Heart right ventricle (tissue), 16 donors: ENCODE results near the gene ROBO1. TPM values are rescaled to one million over a fixed set of nuclear protein-coding genes. Genes with fewer than 3 reads are reported as not detected.

ENCODE experiments used
- ATAC-seq, 8 donors: fragments of 200-7000 bp; cut with Tn5 transposase; one replicate each; pipeline ENCODE4 v1.9.1; 2020; ENCODE audit warnings: mild to moderate bottlenecking in 8 of 8, moderate library complexity in 8 of 8, moderate number of reproducible peaks in 1 of 8
- DNase-seq, 2 donors: peaks; one replicate each; pipeline ENCODE4 v3.0.0-alpha.2; 2020
- H3K27ac ChIP-seq, 10 donors: fragments of 200-600 bp; sonication (generic) in 2 of 10; one replicate each; pipeline versions ENCODE4 v1.5.0 to v1.8.0; 2020 to 2022; ENCODE audit warnings: mild to moderate bottlenecking in 3 of 10
- H3K27me3 ChIP-seq, 7 donors: fragments of 200-600 bp; one replicate each; pipeline ENCODE4 v1.8.0; 2021 to 2022; ENCODE audit warnings: mild to moderate bottlenecking in 2 of 7
- H3K36me3 ChIP-seq, 9 donors: fragments of 200-600 bp; sonication (generic) in 1 of 9; one replicate each; pipeline versions ENCODE4 v1.5.0 to v1.8.0; 2020 to 2022; ENCODE audit warnings: mild to moderate bottlenecking in 2 of 9
- H3K4me1 ChIP-seq, 9 donors: fragments of 200-600 bp; sonication (generic) in 1 of 9; one replicate each; pipeline versions ENCODE4 v1.5.0 to v1.8.0; 2020 to 2022; ENCODE audit warnings: mild to moderate bottlenecking in 4 of 9
- H3K4me3 ChIP-seq, 10 donors: fragments of 200-600 bp; sonication (generic) in 2 of 10; one replicate each; pipeline versions ENCODE4 v1.5.0 to v1.8.0; 2020 to 2022; ENCODE audit warnings: mild to moderate bottlenecking in 7 of 10, moderate library complexity in 2 of 10
- H3K9me3 ChIP-seq, 11 donors: fragments of 200-600 bp in 10 of 11; sonication (generic) in 2 of 11; one replicate each; pipeline versions ENCODE4 v1.5.0 to v1.8.0; 2013 to 2022; ENCODE audit warnings: mild to moderate bottlenecking in 2 of 11, control low read depth in 1 of 11, moderate library complexity in 1 of 11
- WGBS, 2 donors: extraction: QIAGEN DNeasy Blood & Tissue Kit; methylation state at CpG; one replicate each; pipeline ENCODE4 v1.1.7; 2013; ENCODE audit warnings: inconsistent platforms in 1 of 2; 5-methylcytosine and 5-hydroxymethylcytosine counted together
- intact Hi-C, 10 donors: fragments of 100-400 bp; cut with DNase I; formaldehyde crosslinking; loops; one replicate each; pipeline versions ENCODE4 v1.11.1 to v1.14.2; 2022
- polyA plus RNA-seq, 2 donors: library from polyadenylated mRNA; stranded (reverse); fragments of 200-250 nt; gene quantifications; one replicate each; pipeline ENCODE4 v1.2.3, GENCODE V29; 2013
- total RNA-seq, 10 donors: library from RNA; stranded (reverse); fragmentation: NEBNext Ultra II Directional in 3 of 10; extraction: Animal tissue kit (Norgen Biotek cat#: 25700) in 3 of 10; gene quantifications; one replicate each; pipeline versions ENCODE4 v1.2.1 to v1.2.4, GENCODE V29; 2021 to 2023
- TF ChIP-seq, protein P1 (sequence below), 9 donors: fragments of 200-600 bp; sonication (generic) in 2 of 9; IDR thresholded peaks; one replicate each; pipeline versions ENCODE4 v1.5.0 to v1.8.0; 2021 to 2022; ENCODE audit warnings: antibody characterized with exemption in 9 of 9, mild to moderate bottlenecking in 5 of 9, moderate library complexity in 1 of 9
- donor health status: Arrhythmogenic right ventricular cardiomyopathy.
- donor health status: ischemic (EF 13 %, LVEDD 7.1; RV severe dilation, severe dysfunction).
- donor health status: healthy with polysubstance abuse.
- donor health status: DM: no; HTN: yes; CAD: no.
- donor health status: DM: no; HTN: no; CAD: no.
- donor health status: ischemic (EF 25% LVEDD 6.9; RV normal size, moderate dysfunction).
- donor health status: ischemic (EF 25% LVEDD 5.7; RV mildly dilated, moderate dysfunction).
- donor health status: healthy.
- donor health status: DM: yes; HTN: yes; CAD: no.
- donor health status: Ischemic cardiomyopathy.
- donor health status: ischemic (EF 35%, LVEDD 5.7; RV mildly dilated, moderate dysfunction).
- donor health status: nonischemic (EF 11% LVEDD 7.7; RV severe dilation, severe dysfunction).
- donor health status: DM: yes; HTN: yes; CAD: no.
- donor health status: PGD.
- donor health status: ischemic (EF 29% LVEDD 5.4; RV normal size, mild dysfunction).
- donor health status: nonischemic (EF 23%, LVEDD 6.1; RV moderate dilation, normal function).

Gene ROBO1
- total and polyA plus RNA-seq, 12 donors: 2.8 to 13.9 (median 5.6) TPM

- Histone ChIP-seq H3K9me3 (no peaks in the 10 kb centered on the region), H3K4me1 (peaks cover 0 to 11% (median 0%) of the 10 kb centered on the region in 9 donors), H3K36me3 (no peaks in the 10 kb centered on the region), H3K27ac (no peak overlapping the region), H3K27me3 (no peaks in the 10 kb centered on the region), H3K4me3 (no peak overlapping the region)
- no peak for DNase-seq
- TF ChIP-seq, protein P1, sequence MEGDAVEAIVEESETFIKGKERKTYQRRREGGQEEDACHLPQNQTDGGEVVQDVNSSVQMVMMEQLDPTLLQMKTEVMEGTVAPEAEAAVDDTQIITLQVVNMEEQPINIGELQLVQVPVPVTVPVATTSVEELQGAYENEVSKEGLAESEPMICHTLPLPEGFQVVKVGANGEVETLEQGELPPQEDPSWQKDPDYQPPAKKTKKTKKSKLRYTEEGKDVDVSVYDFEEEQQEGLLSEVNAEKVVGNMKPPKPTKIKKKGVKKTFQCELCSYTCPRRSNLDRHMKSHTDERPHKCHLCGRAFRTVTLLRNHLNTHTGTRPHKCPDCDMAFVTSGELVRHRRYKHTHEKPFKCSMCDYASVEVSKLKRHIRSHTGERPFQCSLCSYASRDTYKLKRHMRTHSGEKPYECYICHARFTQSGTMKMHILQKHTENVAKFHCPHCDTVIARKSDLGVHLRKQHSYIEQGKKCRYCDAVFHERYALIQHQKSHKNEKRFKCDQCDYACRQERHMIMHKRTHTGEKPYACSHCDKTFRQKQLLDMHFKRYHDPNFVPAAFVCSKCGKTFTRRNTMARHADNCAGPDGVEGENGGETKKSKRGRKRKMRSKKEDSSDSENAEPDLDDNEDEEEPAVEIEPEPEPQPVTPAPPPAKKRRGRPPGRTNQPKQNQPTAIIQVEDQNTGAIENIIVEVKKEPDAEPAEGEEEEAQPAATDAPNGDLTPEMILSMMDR (IDR thresholded peaks at IDR 0.05): no peak
- intact Hi-C loops: loop anchor here in 1 of 10 donors (10.0 kb wide), 1 partner anchor 129 kb away; no protein-coding TSS in a partner anchor
- 79 to 81% methylated on average over 3 of the region's 3 CpGs for WGBS, 2 donors
- no peak for ATAC-seq
Measured at GRCh38 chr3:78845605-78846004, 922.2 kb downstream of the ROBO1 start.

DNA sequence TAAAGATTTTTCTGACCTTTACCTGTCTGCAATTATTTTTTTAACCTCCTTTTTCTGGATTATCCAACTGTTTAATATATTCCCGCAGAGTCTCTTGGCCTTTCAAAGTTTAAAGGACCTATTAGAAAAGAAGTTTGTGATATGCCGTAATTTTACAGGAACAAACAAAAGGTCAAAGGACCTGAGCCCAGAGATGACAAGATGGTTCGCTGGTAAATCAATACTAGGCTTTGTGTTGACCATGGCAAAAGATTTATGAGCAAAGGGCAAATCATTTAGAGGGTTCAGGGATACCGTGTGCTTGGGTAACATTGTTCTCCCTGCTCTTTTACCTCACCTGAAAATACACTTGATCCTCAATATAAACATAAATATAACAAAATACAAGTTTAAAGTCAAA is 923.5 kb downstream of the ROBO1 start:
- H3K27ac ChIP-seq: no peak overlapping the region
- no peak for DNase-seq
- no peaks in the 10 kb centered on the region for H3K36me3 ChIP-seq
- intact Hi-C loops: loop anchor here in 1 of 10 donors (10.0 kb wide), 1 partner anchor 130 kb away; no protein-coding TSS in a partner anchor
- ATAC-seq: no peak
- no peaks in the 10 kb centered on the region for H3K9me3 ChIP-seq
- peaks cover 0 to 11% (median 0%) of the 10 kb centered on the region in 9 donors for H3K4me1 ChIP-seq
- no peaks in the 10 kb centered on the region for H3K27me3 ChIP-seq
- H3K4me3 ChIP-seq: no peak overlapping the region
- TF ChIP-seq, protein P1 (IDR thresholded peaks at IDR 0.05): no peak
- 91 to 97% methylated on average over 4 of the region's 4 CpGs for WGBS, 2 donors

DNA sequence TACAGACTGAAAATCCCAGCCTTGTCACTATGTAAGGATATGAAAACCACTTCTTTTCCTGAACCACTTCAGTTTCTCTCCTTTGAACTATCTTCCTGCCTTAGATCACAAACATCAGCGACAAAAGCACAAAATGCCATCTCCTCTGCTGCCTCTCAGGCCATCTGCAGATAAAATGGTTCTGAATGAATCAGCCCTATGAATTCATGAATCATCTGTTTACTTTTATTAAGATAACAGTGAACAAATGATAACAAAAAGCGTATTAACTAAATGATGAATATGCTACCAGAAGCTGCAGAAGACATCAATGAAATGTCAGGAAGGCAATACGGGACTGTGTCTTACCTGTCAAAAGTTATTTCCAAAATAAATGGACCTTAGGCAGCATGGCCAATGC is 928.1 kb downstream of the ROBO1 start:
- H3K27me3 ChIP-seq: no peaks in the 10 kb centered on the region
- H3K36me3 ChIP-seq: no peaks in the 10 kb centered on the region
- H3K27ac ChIP-seq: no peak overlapping the region
- no peak for DNase-seq
- intact Hi-C loops: loop anchor here in 1 of 10 donors (10.0 kb wide), 1 partner anchor 135 kb away; no protein-coding TSS in a partner anchor
- 51 to 55% methylated on average over 3 of the region's 3 CpGs for WGBS, 2 donors
- no peak for ATAC-seq
- H3K9me3 ChIP-seq: no peaks in the 10 kb centered on the region
- TF ChIP-seq, protein P1 (IDR thresholded peaks at IDR 0.05): no peak
- H3K4me3 ChIP-seq: no peak overlapping the region
- no peaks in the 10 kb centered on the region for H3K4me1 ChIP-seq

GRCh38 chr3:78838362-78838761 is 929.4 kb downstream of the ROBO1 start:
- Histone ChIP-seq H3K27ac (no peak overlapping the region), H3K4me3 (no peak overlapping the region), H3K27me3 (no peaks in the 10 kb centered on the region), H3K9me3 (no peaks in the 10 kb centered on the region), H3K36me3 (no peaks in the 10 kb centered on the region), H3K4me1 (no peaks in the 10 kb centered on the region)
- ATAC-seq (no peak), DNase-seq (no peak)
- intact Hi-C loops: no loop called here
- TF ChIP-seq, protein P1 (IDR thresholded peaks at IDR 0.05): no peak
- 77 to 82% methylated on average over 4 of the region's 4 CpGs for WGBS, 2 donors
